NCI-H1417 treated with DMSO at 0.1 percent for 48 hours (cell line): ENCODE data around the gene TRABD2A.
"Not testable (repeated sequence)": the region's sequence is repeated elsewhere in the genome, so short reads cannot be mapped to it uniquely, and the experiment has no call there.

Experiments
- DNase-seq: peaks from one replicate; lab custom pipeline; 2025; lab: John Stamatoyannopoulos, UW

TRABD2A gene

DNA sequence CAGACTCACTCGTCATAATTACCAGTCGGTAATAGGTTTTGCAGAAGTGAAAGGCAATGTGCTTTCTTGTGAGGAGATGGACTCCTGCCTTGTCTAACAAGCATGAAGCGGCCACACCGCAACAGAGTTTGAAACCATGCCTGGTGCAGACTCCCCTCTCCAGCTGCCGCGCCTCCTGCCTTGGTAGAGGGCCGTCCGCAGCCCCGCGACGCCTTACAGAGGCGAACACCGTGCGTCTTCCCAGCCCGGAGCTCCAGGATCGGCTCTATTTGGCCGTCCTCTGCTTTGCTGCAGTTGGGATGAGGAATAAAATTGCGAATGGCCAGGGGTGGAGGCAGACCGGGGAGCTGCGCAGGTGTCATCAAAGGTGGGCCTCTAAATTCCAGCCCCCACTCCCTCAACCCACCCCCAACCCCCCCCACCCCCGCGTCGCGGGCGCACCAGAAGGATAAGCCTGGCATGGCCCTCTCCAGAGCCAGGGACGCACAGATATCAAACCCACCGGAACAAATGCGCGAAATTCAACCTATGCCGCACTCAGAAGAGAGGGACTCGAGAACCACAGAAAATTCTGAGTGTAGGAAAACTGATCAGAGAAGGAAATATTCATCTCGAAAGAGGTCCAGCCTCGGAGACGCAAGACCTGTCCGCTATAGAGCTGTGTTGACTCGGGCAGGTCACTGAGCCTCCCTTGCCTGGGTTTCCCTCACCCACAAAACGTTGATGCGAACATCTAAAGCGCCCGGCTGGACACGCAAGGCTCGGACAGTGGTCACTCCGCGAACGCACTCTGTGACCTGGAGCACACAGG, 1.1 kb downstream of the TRABD2A start:
- no peak for DNase-seq

DNA sequence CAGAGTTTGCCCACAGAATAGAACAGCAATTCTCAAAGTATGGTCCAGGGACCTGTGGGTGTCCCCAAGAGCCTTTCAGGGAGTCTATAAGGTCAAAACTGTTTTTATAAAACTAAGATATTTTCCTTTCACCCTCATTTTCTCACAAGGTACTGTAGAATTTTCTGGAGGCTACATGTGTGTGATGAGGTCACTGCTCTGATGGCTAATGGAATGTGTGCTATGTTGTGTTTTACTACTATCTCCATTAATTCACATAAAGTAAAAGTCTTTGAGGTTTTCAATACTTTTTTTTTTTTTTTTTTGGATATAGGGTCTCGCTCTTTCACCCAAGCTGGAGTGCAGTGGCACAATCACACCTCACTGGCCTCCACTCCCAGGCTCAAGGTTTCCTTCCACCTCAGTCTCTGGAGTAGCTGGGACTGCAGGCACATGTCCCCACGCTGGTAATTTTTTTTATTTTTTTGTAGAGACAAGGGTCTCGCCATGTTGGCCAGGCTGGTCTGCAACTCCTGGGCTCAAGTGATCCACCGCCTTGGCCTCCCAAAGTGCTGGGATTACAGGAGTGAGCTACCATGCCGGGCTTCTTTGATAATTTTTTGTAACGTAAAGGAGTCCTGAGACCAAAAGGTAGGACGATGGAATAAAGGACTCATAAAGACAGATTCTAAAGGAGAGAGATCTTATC, 1.8 kb downstream of the TRABD2A start:
- no peak for DNase-seq

DNA sequence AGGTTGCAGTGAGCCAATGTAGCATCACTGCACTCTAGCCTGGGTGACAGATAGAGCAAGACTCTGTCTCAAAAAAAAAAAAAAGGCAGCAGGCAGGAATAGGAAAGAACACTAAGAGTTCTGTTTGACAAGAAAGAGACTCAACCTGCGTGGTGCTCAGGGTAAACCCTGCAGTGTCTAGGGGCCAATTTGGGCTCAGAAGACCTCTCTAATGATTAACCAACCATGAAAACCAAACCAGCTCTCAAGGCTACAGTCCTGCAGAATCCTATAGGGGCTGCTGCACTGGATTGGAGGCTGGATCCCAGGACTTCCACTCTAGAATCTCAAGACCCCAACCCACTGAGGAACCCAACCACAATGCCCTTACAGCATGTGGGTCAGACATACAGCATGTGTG, 2.4 kb downstream of the TRABD2A start:
- DNase-seq, result no peak

DNA sequence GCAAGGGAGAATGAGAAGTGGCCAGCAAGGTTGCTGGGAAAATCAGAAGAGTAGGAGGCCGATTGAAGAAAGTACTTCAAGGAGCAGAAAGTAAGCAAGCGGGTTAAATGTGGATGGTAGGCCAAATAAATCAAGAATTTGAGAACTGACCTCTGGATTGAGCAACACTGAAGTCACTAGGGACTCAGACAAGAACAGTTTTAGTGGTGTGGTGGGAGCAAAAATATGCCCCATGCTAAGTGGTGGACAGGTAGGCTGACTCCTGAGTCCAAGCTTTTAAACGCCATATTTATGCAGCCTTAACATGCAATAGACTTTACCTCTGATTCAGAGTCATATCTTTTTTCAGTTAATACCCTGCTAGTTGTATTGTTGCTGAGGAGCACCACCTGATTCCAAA, 4.5 kb downstream of the TRABD2A start:
- DNase-seq, result no peak

DNA sequence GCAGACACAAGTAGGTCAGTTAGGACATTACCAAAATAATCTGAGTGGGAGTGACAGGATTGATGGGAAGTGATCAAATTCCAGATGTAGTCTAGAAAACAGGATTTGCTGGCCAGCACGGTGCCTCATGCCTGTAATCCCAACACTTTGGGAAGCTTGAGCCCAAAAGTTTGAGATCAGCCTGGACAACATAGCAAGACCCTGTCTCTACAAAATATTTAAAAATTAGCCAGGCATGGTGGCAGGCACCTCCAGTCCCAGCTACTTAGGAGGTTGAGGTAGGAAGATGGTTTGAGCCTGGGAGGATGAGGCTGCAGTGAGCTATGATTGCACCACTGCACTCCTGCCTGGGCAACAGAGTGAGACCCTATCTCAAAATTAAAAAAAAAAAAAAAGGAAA, 5.3 kb downstream of the TRABD2A start:
- not testable (repeated sequence) for DNase-seq

DNA sequence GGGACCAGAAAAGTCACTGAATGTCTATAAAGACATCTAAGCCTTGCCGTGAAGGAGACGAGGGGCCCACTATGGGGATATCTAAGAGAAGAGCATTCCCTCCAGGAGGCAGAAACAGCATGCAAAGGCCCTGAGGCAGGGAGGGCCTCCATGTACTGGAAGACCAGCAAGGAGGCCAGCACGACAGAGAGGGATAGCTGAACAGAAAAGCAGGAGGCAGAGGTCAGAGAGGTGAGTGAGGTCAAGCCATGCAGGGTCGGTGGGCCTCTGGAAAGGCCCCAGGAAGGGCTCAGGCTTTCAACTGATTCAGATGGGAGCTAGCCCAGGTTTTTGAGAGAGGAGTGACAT, 5.7 kb downstream of the TRABD2A start:
- no peak for DNase-seq

DNA sequence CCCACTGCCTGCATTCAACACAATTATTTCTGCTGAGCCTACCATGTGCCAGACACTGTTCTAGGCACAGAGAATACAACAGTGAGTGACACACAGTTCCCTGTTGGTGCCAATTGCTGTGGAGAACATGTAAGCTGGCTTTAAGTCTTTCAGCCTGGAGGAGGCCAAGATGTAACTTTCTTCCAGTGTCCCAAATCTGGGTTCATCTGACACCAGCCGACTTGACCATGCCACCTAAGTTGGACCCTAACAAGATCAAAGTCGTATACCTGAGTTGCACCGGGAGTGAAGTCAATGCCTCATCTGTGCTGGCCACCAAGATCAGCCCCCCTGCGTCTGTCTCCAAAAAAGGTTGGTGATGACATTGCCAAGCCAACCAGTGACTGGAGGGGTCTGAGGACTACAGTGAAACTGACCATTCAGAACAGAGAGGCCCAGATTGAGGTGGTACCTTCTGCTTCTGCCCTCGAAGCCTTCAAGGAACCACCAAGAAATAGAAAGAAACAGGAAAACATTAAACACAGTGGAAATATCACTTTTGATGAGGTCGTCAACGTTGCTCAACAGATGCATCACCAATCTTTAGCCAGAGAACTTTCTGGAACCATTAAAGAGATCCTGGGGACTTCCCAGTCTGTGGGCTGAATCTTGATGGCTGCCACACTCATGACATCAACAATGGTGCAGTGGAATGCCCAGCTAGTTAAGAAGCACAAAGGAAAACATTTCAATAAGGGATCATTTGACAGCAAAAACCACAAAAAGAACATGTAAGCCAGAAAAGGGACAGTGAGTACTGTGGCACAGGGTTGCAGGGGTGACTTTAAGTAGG, 6.3 kb downstream of the TRABD2A start:
- no peak for DNase-seq

DNA sequence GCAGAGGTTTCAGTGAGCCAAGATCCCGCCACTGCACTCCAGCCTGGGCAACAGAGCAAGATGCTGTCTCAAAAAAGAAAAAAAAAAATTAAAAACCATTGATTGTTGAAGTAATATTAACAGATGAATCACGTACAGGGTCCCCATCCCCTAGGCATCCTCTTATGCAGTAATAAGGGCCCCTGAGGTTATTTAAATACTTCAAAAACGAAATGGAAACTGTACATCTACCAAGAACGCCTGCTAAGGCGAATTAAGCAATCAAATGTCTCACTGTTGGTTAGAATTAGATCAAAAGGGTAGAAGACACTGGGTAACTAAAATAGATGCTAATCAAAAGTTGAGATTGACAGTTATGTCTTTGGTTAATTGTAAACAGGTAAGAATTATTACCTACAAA, 7.5 kb downstream of the TRABD2A start:
- no peak for DNase-seq

DNA sequence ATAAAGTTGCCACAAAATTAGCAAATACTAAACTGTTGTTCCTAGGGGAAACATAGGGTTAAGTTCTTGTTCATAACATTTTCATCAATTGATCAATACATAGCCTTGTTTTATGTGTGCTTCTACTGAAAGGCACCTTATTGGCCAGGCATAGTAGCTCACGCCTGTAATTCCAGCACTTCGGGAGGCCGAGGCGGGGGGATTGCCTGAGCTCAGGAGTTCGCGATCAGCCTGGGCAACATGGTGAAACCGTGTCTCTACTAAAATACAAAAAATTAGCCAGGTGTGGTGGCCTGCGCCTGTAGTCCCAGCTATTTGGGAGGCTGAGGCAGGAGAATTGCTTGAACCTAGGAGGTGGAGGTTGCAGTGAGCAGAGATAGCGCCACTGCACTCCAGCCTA, 8.2 kb downstream of the TRABD2A start:
- DNase-seq, result not testable (repeated sequence)

DNA sequence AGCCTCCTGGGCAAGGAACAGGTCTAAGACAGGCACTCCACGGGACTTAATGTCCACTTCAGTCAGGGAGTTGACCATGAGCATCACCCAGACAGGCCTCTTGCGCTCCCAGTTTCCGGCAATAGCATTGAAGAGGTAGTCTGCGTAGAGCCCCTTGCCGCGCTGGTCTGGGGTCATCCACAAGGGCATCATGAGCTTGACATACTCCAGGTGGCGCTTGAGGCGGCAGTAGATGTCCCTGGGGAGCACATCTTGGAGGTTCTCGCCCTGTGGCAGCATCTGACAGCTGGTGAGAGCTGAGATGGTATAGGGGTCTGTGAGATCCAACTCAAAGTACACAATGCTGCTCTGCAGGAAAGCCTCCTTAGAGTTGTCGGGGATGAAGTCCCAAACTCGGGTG, 10.6 kb downstream of the TRABD2A start:
- DNase-seq, result no peak

DNA sequence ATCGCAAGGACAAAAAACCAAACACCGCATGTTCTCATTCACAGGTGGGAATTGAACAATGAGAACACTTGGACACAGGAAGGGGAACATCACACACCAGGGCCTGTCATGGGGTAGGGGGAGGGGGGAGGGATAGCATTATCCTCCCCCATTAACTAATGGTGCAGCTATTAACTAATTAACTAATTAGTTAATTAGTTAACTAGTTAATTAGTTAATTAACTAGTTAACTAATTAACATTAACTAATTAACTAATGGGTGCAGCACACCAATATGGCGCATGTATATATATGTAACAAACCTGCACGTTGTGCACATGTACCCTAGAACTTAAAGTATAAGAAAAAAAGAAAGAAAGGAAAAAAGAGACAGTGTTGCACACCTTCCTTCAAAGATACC, 12.6 kb downstream of the TRABD2A start:
- not testable (repeated sequence) for DNase-seq

DNA sequence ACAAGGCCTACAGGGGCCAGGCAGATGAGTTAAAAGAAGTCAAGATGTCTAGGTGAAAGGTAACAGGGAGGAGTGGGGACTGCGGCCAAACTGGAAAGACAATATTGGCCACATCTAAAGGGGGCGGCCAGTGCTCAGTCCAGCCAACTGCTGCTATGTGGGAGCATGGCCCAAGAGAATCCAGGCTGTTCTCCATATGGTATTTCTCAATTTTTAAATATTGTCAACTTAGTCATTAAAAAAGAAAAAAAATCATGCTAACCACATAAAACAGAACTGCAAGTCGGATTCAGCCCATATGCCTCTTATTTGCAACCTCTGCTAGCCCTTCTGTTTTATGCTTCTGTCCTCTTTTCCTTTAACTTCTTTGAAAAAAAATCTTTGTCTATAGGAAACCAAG, 14.8 kb downstream of the TRABD2A start:
- no peak for DNase-seq

DNA sequence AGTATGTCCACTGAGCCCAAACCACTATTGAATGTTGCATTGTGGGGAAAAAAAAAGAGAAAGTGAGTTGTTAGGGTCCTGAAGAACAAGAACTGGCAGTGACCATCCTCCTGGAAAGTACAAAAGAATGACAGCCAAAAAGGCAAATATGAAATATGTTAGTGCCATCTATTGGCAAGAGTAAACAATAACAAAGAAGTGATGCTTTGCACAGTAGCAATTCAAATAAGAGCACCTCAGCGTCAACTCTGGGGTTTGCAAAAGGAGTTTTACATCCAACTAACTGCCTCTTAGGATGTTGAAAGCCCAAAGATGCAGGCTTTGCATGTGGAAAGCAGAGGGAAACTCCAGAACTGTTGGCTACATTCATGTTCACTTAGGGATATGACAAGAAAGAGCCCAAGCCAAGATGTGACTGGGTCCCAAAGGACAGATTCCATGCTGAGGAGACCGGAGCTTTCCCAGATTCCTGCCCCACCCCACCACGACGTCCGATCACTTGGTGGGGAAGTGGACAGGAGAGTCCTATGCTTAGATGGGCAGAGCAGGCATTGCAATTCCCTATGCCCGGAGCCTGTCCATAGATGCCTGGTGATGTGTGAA, 15.6 kb downstream of the TRABD2A start:
- no peak for DNase-seq

DNA sequence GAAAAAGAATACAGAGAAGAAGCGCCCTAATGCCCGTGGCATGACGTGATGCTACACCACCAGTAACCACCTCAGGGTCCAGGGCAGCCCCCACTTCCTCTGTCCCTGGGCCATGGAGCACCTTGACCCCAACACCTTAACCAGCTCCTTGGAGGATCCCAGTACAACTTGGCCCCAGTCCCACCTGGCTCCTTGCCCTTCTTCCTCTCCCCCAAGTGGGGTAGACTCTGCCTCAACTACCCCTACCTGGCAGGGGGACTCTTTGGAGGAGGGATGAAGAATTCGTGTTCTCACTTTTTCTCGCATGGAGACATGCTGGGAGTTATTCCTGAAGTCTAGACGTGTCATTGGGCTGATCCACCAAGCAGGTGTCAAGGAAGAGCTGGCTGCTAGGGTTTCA, 18.9 kb downstream of the TRABD2A start:
- DNase-seq, result no peak

DNA sequence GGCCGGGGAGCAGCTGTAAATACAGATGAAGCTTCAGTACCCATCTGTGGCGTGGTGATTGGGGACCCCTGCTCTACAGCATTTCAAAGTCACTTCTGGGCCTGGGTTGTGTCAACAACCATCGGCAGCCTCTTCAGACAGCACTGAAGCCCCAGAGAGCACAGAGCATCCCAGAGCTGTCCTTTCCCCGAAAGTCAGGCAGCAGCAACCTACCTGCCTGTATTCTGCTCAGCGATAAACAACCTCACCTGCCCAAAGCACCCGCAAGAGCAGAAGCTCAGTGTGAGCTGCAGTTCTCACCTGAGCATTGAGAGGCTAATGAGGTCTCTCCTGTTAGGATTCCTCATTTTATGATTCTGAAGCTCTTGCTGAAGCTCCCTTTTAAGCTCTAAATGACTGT, 19.3 kb downstream of the TRABD2A start:
- no peak for DNase-seq

DNA sequence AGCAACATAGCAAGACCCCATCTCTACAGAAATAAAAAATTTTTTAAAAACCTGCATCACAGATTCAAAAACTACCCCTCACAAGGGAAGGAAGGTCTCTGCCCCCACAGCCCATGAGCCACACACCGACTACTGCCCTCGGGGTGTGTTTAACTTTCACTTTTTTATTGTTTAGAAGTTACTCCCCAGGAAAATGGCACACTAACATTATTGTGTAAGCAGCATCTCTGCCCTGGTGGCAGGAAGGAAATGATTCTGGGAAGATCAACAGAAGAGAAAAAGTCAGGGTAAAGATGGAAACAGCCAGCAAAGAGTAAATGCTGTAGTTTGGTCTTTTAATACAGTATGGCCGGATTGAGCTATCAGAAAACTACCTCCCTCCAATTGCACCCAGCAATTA, 21.9 kb downstream of the TRABD2A start:
- DNase-seq, result no peak

DNA sequence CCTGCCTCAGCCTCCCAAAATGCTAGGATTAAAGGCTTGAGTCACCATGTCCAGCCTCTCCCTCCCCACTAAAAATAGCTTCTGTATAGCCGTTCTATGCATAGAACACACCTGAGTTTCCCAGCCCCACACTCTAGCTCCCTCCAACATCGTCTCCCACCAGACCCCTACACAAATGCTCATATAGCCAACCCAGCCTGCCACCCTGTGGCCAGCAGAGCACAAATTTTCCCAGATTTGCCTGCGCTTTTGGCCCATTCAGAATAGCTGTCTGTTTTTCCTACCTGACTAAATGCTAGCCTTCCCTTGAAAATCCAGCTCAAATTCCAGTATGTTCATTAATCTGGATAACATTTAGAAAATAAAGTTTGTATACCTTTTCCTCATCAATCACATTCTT, 22.8 kb downstream of the TRABD2A start:
- DNase-seq, result no peak

DNA sequence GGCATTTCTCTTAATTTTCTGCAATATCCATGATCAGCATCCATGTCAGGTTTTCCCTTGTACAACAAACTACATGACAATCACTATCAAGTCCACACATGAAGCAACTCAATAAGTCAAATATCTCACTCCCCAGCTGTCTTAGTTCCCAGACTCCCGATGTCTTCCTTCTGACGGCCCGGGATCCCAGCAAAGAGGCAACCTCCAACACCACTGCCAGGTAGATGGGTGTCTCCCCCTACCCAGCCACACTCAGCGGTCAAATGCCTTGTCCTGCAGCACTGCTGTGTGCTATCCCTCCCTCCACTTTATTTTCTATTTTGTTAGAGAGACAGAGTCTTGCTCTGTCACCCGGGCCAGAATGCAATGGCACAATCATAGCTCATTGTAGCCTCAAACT, 23.3 kb downstream of the TRABD2A start:
- DNase-seq, result no peak

DNA sequence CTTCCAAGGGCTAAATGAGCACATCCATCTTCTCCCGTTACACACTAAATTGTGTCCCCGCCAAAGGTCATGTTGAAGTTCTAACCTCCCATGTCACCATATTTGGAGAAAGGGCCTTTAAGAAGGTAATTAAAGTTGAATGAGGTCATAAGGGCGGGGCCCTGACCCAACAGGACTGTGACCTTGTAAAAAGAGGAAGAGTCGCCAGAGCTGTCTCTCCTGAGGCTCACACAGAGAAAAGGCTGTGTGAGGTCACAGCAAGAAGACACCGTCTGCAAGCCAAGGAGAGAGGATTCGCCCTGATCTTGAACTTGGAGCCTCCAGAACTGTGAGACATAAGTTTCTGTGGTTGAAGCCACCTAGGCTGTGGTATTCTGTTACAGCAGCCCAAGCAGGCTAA, 24.1 kb downstream of the TRABD2A start:
- no peak for DNase-seq

DNA sequence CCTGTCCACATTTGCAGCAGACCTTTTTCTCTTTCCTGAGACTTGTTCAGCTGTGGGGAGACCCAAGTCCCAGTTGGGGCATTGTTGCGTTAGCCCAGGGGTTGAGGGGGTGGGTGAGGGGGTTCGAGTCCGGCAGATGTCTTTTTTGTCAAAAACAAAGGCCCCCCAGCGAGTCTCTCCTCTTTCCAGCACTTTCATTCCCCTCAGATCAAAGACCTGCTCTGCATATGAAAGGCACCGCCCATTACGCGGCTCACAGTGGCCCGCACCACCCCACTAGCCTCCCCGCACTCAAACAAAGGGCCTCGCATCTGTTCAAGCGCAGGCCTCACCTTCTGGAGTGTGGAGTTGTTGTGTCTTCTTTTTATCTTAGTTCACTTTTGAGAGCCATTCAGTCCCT, 25.2 kb downstream of the TRABD2A start:
- no peak for DNase-seq

DNA sequence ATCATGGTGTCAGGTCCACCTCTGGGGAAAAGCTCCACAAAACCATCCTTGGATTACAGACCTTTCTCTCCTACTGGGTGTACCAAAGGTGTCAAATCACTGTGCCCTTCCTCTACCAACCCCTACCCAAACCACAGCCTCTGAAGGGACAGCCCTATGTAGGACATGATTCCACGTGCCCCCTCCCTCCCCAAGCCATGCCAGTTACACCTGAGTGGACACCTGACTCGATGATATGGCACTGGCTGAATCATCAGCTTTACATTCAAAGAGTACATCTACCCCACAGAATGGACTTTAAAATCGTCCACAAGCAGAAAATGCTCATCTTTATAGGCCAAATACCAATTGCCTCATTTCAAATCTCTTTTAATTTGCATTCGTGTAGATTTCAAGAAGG, 26.0 kb downstream of the TRABD2A start:
- DNase-seq, result no peak

DNA sequence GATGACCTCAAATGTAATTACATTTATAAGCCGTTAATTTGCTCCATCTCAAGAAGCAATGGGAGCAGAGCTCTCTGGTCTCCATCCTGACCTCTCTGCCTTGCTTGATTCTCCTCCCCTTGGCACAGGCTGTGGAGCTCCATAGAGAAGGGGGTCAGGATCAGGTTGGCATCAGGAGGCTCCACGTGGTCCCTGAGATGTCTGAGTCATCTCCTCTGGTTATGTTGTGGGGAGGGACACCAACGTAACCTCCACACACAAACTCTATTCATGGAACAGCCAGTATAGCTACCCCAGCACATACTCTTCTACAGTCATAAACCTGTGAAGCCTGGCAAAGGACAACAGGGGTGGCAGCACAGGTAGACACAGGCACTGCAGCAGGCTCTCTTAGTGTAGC, 29.0 kb downstream of the TRABD2A start:
- DNase-seq, result no peak

DNA sequence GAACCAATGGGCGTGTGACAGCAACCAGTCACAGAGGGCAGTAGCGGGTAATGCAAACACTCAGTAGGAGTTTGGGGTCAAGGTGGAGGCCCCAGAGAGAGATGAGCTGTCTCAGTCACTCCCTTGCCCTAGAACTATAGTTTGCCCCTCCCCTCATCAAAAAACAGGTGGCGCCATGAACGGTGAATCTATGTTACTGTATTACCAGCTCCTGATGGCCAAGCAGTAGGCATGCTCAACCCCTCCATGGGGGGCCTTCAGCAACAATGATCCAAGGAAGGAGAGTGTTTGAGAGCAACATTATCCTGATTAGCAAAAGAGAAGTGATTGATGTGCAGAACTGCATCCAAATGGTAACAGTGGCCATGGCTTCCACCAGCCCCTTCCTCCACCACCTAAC, 30.4 kb downstream of the TRABD2A start:
- no peak for DNase-seq
